ENCODE measurements around the gene PADI4.

- TF ChIP-seq TAF1 (conservative IDR thresholded peaks at IDR 0.05) (no peak), REST (IDR thresholded peaks at IDR 0.05) (no peak), CTCF (IDR thresholded peaks at IDR 0.05; ENCODE audit: low read depth, low read length, missing input control) (no peak), FOXA2 (IDR thresholded peaks at IDR 0.05) (no peak), RAD21 (IDR thresholded peaks at IDR 0.05) (no peak), MAX (IDR thresholded peaks at IDR 0.05) (no peak), YY1 (IDR thresholded peaks at IDR 0.05) (no peak), SP1 (IDR thresholded peaks at IDR 0.05) (no peak), GABPA (IDR thresholded peaks at IDR 0.05 in 1 of 2, conservative IDR thresholded peaks at IDR 0.05 in 1 of 2) (no peak)
These were observed 21.4 kb upstream of the PADI4 start for GRCh38 chr1:17286646-17287045.
